ENCODE measurements around the gene TSPAN3.

DNA sequence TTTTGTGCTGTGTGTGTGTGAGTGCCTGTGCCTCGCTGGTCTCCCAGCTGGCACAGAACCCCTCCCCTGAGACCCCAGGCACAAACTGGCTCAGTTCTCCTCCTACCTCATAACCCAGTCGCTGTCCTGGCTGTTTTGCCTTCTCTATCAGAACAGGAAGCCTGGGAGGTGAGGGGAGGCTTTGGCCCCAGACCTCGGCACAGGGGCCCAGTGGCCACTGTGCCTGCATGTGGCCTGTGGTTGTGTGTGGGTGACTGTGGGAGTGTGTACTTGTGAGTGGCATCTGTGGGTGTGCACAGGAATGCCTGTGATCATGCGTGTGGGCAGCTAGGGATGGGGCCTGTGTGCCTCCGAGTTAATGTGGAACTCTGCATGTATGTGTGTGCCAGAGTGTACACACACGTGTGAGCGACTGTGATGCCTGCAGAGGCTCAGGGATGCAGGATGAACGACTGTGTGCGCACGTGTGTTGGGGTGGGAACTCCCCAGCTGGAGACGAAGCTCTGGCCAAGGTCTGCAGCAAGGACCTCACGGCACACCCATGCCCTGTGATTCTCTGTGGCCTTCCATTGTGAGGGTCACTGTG is 43.7 kb downstream of the TSPAN3 start:
- TF ChIP-seq, protein P1, sequence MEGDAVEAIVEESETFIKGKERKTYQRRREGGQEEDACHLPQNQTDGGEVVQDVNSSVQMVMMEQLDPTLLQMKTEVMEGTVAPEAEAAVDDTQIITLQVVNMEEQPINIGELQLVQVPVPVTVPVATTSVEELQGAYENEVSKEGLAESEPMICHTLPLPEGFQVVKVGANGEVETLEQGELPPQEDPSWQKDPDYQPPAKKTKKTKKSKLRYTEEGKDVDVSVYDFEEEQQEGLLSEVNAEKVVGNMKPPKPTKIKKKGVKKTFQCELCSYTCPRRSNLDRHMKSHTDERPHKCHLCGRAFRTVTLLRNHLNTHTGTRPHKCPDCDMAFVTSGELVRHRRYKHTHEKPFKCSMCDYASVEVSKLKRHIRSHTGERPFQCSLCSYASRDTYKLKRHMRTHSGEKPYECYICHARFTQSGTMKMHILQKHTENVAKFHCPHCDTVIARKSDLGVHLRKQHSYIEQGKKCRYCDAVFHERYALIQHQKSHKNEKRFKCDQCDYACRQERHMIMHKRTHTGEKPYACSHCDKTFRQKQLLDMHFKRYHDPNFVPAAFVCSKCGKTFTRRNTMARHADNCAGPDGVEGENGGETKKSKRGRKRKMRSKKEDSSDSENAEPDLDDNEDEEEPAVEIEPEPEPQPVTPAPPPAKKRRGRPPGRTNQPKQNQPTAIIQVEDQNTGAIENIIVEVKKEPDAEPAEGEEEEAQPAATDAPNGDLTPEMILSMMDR (IDR thresholded peaks at IDR 0.05) = no peak
- no peak for TF ChIP-seq POLR2A (IDR thresholded peaks at IDR 0.05)
